T follicular helper cell (primary cell): ENCODE data around the gene TIMM23B.
"Not testable (repeated sequence)": the region's sequence is repeated elsewhere in the genome, so short reads cannot be mapped to it uniquely, and the experiment has no call there.

Source experiments
- DNase-seq: peaks from one replicate; pipeline ENCODE4 v3.0.0-alpha.2; 2020; ENCODE audit warnings: low read depth
- total RNA-seq, 2 experiments: gene quantifications; one replicate each; lab custom pipeline; 2026; lab: John Stamatoyannopoulos, UW

The TIMM23B gene, protein sequence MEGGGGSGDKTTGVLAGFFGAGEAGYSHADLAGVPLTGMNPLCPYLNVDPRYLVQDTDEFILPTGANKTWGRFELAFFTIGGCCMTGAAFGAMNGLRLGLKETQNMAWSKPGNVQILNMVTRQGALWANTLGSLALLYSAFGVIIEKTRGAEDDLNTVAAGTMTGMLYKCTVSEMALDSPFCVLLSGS
- total RNA-seq, result 2.6 to 10.4 reads per million in 2 experiments

DNA sequence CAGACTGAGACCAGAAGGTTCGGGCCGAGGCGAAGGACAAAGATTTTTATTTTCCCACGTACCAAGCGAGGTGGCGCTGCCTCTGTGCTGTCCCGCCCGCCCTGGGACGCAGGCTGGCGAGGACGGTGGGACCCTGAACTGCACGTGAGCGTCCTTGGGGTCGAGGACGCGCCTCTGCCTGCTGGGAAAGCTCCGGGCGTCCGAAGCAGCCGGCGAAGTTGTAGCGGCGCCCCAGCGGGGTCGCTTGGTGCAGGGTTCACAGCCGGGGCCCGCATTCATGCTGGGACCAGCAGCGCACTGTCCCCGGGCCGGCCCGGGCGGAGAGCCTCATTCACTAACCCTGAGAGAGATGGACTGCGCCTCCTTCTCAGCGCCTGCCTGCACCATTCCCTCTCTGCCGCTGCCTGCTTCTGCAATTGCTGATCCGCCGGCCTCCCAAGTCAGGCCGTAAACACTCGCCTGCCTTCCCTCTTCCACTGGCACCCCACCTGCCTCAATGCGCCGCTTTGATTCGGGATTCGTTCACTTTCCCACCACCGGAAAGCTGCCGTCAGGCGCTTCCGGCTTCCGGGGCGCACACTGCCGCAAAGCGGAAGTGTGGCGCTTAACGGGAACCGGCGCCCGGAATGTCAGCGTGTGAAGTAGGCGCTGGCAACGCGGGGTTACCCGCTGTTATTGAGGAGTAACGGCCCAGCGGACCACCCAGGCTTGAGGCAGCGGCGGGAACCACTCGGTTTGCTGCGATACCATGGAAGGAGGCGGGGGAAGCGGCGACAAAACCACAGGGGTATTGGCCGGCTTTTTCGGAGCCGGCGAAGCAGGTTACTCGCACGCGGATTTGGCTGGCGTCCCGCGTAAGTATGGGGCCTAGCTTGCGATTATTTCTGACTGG lies at the start of gene TIMM23B, which contains the start of gene PARG:
Gene TIMM23B, plus strand, starts transcription at position 607 of the 892 bp plus-strand sequence. Its CDS starts 142 bp downstream, at position 749.
Gene PARG, minus strand, starts transcription at position 581 of the 892 bp plus-strand sequence. Its CDS starts 302 bp downstream, at position 279.
- DNase-seq, result peak; percentile 74

GRCh38 chr10:49899999-49900398 lies 41.9 kb upstream of the TIMM23B start:
- DNase-seq, result not testable (repeated sequence)

- DNase-seq, result not testable (repeated sequence)
Measured at GRCh38 chr10:49900406-49900805, 41.4 kb upstream of the TIMM23B start.

DNA sequence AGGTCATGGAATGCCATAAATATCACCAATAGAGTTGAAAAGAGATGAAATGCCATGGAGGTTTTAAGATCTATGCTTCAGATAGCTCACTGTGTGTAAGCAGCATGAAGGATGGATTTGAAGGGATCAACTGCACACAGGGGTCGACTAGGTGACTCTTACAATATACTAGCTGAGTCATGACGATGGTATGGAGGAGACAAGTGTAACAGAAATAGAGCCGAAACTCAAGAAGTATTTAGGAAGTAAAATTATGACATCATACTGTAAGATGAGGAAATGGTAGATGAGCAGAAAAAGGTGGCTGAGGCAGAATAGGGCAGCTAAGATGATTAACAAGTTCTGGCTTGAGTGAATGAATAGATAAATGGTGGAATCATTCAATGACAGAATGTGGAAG lies 38.0 kb upstream of the TIMM23B start:
- DNase-seq, result not testable (repeated sequence)

DNA sequence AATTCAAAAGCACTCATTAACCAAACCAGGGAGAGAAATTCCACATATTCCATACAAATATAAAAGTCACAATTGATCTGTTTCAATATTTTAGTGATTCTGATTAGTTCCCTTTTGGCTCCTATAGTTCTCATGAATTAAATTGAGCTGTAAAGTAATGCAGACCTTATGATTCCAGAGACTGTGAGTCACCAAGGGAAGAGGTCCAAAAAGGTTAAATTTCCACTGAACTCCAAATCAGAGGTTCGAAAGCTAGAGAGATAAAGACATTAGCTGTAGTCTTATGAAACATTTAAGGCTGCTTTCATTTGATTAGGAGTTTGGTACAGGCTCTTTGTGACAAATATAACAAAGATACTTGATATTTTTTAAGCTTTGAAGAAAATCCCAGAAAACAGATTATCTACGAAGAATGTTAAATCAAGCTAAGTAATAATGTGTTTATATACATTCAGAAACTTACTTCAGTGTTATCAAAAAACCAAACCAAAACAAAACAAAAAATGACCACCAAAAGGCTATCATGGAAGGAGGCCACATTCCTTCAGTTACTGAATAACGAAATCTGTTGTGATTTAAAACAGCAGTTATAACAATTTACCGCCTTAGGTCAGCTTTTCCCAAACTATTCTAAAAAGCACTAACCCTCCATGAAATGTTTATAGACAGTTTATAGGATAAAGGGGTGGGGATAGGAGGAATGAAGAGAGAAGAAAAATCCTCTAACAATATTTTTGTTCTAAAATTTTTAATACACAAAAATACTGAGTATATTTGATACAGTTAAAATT lies 33.4 kb upstream of the TIMM23B start:
- DNase-seq, result not testable (repeated sequence)

DNA sequence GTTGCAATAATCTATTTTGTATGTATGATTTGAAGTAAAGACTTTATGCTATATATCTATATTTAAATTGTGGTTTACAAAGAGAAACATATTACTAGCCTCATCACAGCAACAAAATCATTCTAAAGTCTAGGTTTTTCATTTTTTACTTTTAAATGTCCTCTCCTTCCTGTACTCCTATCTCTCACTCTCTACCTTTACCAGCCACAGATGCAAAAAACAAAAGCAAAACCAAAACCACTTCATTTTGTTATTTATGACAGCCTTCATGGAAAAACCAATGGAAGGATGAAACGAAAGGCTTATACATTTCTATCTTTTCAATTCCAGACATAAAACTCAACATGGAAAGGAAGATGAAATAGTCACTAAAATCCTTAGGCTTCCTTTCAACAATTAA lies 31.6 kb upstream of the TIMM23B start:
- not testable (repeated sequence) for DNase-seq

GRCh38 chr10:49916451-49916850 lies 25.4 kb upstream of the TIMM23B start:
- DNase-seq, result not testable (repeated sequence)

DNA sequence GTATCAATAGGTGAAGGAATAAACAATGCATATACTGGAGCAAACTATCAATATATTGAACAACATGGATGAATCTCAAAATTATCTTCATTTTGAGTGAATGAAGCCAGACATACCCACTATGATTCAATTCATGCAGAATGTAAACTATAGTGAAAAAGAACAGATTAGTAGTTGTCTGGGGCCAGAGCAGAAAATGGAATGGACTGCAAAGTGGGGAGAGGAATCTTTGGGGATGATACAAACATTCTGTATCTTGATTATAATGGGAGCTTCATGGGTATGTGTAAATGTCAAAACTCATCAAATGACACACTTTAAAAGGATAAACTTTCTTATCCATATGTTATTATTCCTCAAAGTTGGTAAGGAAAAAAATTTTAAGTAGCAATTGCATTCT lies 23.9 kb upstream of the TIMM23B start:
- not testable (repeated sequence) for DNase-seq

DNA sequence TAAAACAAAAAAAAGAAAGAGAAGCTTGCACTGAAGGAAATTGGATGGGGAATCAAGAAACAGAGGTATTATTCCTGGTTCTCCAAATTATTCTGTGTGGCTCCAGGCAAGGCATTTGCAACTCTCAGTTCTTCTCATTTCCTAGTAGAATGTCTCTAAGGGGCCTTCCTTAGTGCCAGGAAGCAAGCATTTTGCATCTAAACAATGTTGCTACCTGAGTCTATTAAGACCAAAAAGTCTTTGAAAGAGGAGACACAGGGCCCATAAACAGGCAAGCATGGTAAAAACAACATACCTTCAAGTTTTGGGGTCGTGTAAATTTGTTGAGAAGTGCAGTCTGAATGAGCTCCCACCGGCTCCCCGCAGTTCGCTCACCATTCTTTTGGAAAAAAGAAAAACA lies 19.8 kb upstream of the TIMM23B start:
- not testable (repeated sequence) for DNase-seq

DNA sequence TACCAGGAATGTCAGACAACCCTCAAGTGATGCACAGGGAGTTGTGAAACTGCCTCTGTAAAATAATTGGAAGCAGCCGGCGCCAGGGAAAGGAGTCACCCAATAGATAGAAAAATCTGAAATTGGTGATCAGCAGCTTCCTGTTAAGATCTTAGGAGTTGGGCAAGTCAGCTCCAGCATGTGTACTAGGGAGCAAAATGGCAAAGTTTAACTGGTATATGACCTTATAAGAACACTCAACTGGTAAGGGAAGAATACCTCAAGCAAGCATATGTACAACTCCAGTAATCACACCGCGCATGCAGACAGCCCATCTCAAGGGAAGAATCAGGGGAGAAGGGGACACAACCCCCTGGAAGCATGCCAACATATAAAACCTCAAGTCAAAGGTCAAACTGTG lies 18.3 kb upstream of the TIMM23B start:
- DNase-seq, result not testable (repeated sequence)

DNA sequence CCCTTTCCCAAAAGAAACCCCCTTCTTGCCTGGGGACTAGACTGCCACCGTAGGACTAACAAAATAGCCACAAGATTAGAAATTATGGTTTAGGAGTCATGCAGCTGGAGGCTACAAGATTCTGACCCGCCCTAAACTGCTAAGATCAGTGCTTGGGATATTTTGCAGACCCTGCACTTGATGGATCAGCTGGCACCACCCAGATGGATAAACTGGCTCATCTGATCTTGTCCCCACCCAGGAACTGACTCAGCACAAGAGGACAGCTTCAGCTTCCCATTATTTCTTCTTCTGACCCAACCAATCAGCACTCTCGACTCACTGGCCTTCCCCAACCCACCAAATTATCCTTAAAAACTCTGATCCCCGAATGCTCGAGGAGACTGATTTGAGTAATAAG lies 10.6 kb upstream of the TIMM23B start:
- DNase-seq, result not testable (repeated sequence)

DNA sequence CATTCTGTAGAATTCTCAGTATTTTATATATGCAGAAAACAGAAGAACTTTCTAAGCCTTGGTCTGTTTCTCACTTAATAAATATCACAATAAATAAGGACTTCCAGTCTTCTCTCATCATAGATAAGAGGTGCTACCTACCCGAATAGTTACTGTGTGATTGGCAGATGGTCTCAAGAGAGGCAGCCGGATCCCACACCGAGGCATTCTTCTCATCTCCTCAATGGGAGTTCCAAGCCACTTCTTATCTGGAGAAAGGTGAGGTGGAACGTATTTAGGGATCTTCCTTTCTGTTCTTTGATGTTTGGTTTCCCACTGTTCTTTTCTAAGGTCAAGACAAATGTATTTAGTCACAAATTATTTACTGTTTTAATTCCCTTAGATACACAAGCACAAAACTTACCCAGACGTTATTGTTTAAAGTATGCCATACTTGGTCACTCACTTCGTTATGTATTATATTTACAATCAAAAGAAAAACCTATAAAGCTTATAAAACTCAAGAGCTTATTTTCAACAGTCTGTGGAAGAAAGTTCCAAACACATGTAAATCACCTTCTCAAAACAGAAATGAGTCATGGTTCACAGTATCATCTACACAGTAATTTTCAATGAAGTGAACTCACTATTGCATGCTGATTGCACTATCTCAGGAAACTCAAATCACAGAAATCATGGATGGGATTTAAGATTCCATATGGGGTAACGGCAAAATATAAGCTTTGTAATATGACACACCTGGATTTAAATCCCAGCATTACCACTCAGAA lies 9.7 kb upstream of the TIMM23B start:
- not testable (repeated sequence) for DNase-seq

DNA sequence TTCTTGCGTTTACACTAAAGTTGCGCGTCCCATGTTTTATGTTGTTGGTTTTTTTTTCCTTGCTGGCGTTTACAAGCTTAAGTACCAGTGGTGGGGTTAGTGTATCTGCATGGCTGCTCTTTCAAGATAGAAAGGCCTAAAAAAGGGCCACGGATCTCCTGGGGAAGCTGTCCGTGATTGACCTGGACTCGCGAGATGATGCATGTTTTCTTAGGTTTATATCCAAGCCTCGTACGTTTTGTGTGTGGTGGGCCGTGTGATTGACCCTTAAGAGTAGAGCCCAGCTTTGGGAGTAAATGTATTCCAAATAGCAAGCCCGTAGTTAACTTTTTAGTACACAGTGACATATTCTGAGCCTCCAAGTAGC lies 469 bp downstream of the TIMM23B start:
- not testable (repeated sequence) for DNase-seq

GRCh38 chr10:49943607-49944006 lies 1.8 kb downstream of the TIMM23B start:
- not testable (repeated sequence) for DNase-seq

DNA sequence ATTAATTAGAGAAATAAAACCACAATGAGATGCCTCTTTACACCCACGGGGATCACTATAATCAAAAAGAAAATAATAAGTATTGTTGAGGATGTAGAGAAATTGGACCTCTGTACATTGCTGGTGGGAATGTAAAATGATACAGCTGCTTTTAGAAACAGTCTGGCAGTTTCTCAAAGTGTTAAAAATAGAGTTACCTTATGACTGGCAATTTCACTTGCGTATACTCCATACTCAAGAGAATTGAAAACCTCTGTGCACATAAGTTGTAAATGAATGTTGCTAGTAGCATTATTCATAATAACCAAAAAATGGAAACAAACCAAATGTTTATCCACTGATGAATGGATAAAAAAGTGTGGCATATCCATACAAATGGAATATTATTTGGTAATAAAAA lies 6.3 kb downstream of the TIMM23B start:
- not testable (repeated sequence) for DNase-seq

DNA sequence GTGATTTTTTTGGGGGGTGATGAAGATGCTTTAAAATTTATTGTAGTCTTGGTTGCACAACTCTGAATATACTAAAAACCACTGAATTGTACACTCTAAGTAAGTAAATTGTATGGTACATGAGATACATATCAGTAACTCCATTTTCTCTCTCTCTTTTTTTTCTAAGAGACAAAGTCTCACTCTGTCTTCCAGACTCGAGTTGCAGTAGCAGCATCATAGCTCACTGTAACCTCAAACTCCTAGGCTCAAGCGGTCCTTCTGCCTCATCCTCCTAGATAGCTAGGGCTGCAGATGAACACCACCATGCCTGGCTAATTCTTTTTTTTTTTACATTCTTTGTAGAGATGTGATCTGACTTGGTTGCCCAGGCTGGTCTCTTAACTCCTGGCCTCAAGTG lies 6.9 kb downstream of the TIMM23B start:
- not testable (repeated sequence) for DNase-seq

DNA sequence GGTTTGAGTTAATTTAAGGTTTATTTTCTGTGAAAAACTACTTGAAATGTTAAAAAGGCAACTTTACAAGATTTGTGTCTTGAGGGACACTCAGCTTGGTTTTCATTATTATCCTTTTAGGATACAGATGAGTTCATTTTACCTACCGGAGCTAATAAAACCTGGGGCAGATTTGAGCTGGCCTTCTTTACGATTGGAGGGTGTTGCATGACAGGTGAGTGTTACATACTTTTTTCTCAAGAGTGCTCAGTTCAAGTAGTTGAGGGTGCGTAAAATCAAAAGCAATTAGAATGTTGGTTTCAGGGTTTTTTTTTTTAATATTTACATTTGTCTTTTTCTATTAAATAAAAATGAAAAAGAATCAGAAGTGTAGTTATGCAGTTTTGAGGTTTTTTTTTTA lies 10.2 kb downstream of the TIMM23B start:
- not testable (repeated sequence) for DNase-seq

DNA sequence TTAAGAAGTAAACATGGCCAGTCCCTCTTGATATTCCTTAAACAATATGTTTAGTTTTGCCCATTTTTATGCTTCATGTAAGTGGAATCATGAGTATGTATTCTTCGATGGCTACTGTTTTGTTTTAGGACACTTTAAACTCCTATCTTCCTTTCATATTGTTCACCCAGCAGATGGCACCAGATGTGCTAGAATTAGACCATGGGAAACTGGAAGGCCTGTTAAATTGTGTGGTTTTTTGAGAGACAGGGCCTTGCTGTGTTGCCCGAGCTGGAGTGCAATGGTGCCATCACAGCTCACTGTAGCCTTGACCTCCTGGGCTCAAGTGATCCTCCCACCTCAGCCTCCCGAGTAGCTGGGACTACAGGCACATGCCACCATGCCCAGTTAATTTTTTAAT lies 11.3 kb downstream of the TIMM23B start:
- DNase-seq, result not testable (repeated sequence)

DNA sequence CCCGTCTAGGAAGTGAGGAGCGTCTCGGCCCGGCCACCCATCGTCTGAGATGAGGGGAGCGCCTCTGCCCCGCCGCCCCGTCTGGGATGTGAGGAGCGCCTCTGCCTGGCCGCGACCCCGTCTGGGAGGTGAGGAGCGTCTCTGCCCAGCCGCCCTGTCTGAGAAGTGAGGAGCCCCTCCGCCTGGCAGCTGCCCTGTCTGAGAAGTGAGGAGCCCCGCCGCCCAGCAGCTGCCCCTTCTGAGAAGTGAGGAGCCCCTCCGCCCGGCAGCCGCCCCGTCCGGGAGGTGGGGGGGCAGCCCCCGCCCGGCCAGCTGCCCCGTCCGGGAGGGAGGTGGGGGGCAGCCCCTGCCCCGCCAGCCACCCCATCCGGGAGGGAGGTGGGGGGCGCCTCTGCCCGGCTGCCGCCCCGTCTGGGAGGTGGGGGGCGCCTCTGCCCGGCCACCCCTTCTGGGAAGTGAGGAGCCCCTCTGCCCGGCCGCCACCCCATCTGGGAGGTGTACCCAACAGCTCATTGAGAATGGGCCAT lies 28.5 kb downstream of the TIMM23B start:
- not testable (repeated sequence) for DNase-seq

GRCh38 chr10:49971466-49971865 lies 29.6 kb downstream of the TIMM23B start:
- not testable (repeated sequence) for DNase-seq

DNA sequence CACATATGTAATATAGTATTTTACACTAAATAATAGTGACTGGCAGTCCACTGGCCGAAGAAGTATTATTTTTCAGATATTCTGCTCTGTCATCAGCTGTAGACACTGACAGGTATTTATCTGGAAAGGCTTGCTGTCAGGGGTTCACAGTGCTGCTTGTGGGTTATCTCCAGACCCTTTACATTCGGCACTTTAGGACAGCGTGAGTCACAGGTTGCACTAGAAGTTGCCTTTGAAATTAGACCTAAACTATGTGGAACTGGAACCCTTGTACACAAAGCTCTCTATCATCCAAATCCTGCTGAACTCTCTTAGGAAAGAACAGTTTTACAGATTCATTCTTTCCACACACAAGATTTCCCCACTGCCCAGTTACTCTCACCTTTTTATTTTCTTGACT lies 30.2 kb downstream of the TIMM23B start:
- DNase-seq, result not testable (repeated sequence)
